ENCODE measurements around the gene NAA25.
"Not testable (repeated sequence)": the region's sequence is repeated elsewhere in the genome, so short reads cannot be mapped to it uniquely, and the experiment has no call there.

The NAA25 gene

GRCh38 chr12:112049351-112049750 lies 59.2 kb downstream of the NAA25 start:
- DNase-seq: no peak

GRCh38 chr12:112046003-112046402 lies 62.6 kb downstream of the NAA25 start:
- DNase-seq: no peak

- DNase-seq: not testable (repeated sequence)
These were observed 72.0 kb downstream of the NAA25 start for GRCh38 chr12:112036614-112037013.

- DNase-seq: no peak
These were observed 73.3 kb downstream of the NAA25 start for GRCh38 chr12:112035219-112035785.

GRCh38 chr12:112032292-112032691 lies 76.3 kb downstream of the NAA25 start:
- no peak for DNase-seq

GRCh38 chr12:112031472-112031871 lies 77.1 kb downstream of the NAA25 start:
- no peak for DNase-seq

- no peak for DNase-seq
These were observed 79.3 kb downstream of the NAA25 start for GRCh38 chr12:112029301-112029700.

GRCh38 chr12:112025808-112026375 lies 82.7 kb downstream of the NAA25 start:
- DNase-seq: no peak

- no peak for DNase-seq
These were observed 84.7 kb downstream of the NAA25 start for GRCh38 chr12:112023759-112024396.

- no peak for DNase-seq
These were observed 86.2 kb downstream of the NAA25 start for GRCh38 chr12:112022241-112023016.

GRCh38 chr12:112020947-112021457 lies 87.6 kb downstream of the NAA25 start:
- no peak for DNase-seq

GRCh38 chr12:112018571-112019237 lies 89.9 kb downstream of the NAA25 start:
- DNase-seq: no peak

GRCh38 chr12:112017041-112017440 lies 91.5 kb downstream of the NAA25 start:
- DNase-seq: peak in 1 of 2 experiments; percentile 9

- no peak for DNase-seq
These were observed 92.6 kb downstream of the NAA25 start for GRCh38 chr12:112015938-112016337.

GRCh38 chr12:112013601-112014402 lies 94.8 kb downstream of the NAA25 start:
- DNase-seq: peak; percentile 7 to 58

- peak; percentile 97 to 99 for DNase-seq
These were observed 95.6 kb downstream of the NAA25 start, which contains the start of the genes ERP29 and TMEM116 for GRCh38 chr12:112012775-112013600. TSS of gene ERP29 (plus strand) at chr12:112013426. CDS start at chr12:112013466, 40 bp downstream. TSS of gene TMEM116 (minus strand) at chr12:112013165. CDS start at chr12:112005270, 7,895 bp downstream.

GRCh38 chr12:112011685-112012084 lies 96.9 kb downstream of the NAA25 start:
- no peak for DNase-seq

- DNase-seq: no peak
These were observed 97.9 kb downstream of the NAA25 start for GRCh38 chr12:112010415-112011344.

- DNase-seq: not testable (repeated sequence)
These were observed 99.0 kb downstream of the NAA25 start for GRCh38 chr12:112009596-112009995.

GRCh38 chr12:112008918-112009317 lies 99.7 kb downstream of the NAA25 start:
- no peak for DNase-seq

Measured in NCI-H446 (cell line).